ENCODE results near the gene PARP8.

DNA sequence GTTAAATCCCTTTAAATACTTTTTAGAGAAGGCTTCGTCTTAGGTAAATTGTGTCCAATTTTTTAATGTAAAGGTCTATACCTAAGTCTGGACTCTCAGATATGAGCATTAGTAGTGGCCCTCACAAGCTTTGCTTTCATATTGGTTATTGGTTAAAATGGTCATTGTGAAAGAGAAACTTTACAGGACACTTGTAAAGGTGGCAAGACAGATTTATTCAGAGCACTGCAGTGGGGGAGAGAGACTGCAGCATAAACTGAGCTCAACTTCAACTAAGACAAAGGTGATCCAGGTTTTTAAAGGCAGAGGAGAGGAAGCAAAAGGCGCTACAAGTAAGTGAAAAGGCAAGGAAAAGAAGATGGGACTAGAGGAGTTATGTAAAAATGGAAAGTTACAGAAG, 157.7 kb downstream of the PARP8 start:
- no peak for TF ChIP-seq CTCF (IDR thresholded peaks at IDR 0.05 in 8 of 11, conservative IDR thresholded peaks at IDR 0.05 in 3 of 11)
- no peak for TF ChIP-seq POLR2AphosphoS5 (IDR thresholded peaks at IDR 0.05)

All from spleen (tissue), 7 donors.